H9 (cell line): ENCODE results near the gene CXCL9. TPM values are rescaled to one million over a fixed set of nuclear protein-coding genes. Genes with fewer than 3 reads are reported as not detected.

ENCODE experiments used
- DNase-seq: peaks from one replicate; pipeline ENCODE4 v3.0.0-alpha.2; 2017
- H2AFZ ChIP-seq: one replicate; pipeline ENCODE4 v1.6.1; 2013; ENCODE audit warnings: mild to moderate bottlenecking, low read length, control low read depth, moderate library complexity
- H2AK5ac ChIP-seq: 2 replicates; pipeline ENCODE4 v1.6.1; 2013; ENCODE audit warnings: low read length, control low read depth, mixed read lengths; ENCODE audit not compliant: insufficient read length
- H2BK120ac ChIP-seq: one replicate; pipeline ENCODE4 v1.6.1; 2013; ENCODE audit warnings: low read depth, mild to moderate bottlenecking, low read length, control low read depth, inconsistent platforms; ENCODE audit not compliant: poor library complexity, severe bottlenecking
- H2BK12ac ChIP-seq: 2 replicates; pipeline ENCODE4 v1.6.1; 2013; ENCODE audit warnings: low read length, control low read depth, mixed read lengths, low read depth; ENCODE audit not compliant: insufficient read length
- H2BK15ac ChIP-seq: 2 replicates; pipeline ENCODE4 v1.6.1; 2013; ENCODE audit warnings: low read depth, low read length, control low read depth
- H2BK20ac ChIP-seq: one replicate; pipeline ENCODE4 v1.6.1; 2013; ENCODE audit warnings: low read depth, mild to moderate bottlenecking, low read length, control low read depth, inconsistent platforms; ENCODE audit not compliant: poor library complexity, severe bottlenecking
- H2BK5ac ChIP-seq: 2 replicates; pipeline ENCODE4 v1.6.1; 2013; ENCODE audit warnings: low read length, control low read depth, mixed read lengths; ENCODE audit not compliant: insufficient read length
- H3K14ac ChIP-seq: 2 replicates; pipeline ENCODE4 v1.6.1; 2013; ENCODE audit warnings: low read length, control low read depth; ENCODE audit not compliant: insufficient read depth
- H3K18ac ChIP-seq: 2 replicates; pipeline ENCODE4 v1.6.1; 2013; ENCODE audit warnings: low read depth, mild to moderate bottlenecking, mixed read lengths, low read length, control low read depth; ENCODE audit not compliant: insufficient read length
- H3K23ac ChIP-seq: 2 replicates; pipeline ENCODE4 v1.6.1; 2013; ENCODE audit warnings: low read length, control low read depth, mixed read lengths, low read depth; ENCODE audit not compliant: insufficient read length
- H3K23me2 ChIP-seq: 2 replicates; pipeline ENCODE4 v1.6.1; 2013; ENCODE audit warnings: low read depth, mild to moderate bottlenecking, mixed read lengths, low read length, control low read depth; ENCODE audit not compliant: insufficient read length, poor library complexity, severe bottlenecking
- H3K27ac ChIP-seq: 2 replicates; pipeline ENCODE4 v1.5.1; 2013; ENCODE audit warnings: low read length, control low read depth, mixed read lengths, low read depth; ENCODE audit not compliant: insufficient read length
- H3K27me3 ChIP-seq: 2 replicates; pipeline ENCODE4 v1.6.1; 2013; ENCODE audit warnings: low read length, control low read depth, inconsistent platforms; ENCODE audit not compliant: insufficient read depth
- H3K4ac ChIP-seq: 2 replicates; pipeline ENCODE4 v1.6.1; 2013; ENCODE audit warnings: low read depth, mild to moderate bottlenecking, control low read depth, inconsistent platforms, low read length, moderate library complexity
- H3K4me1 ChIP-seq: 2 replicates; pipeline ENCODE4 v1.6.1; 2013; ENCODE audit warnings: low read length, control low read depth, inconsistent platforms; ENCODE audit not compliant: insufficient read depth
- H3K4me2 ChIP-seq: 2 replicates; pipeline ENCODE4 v1.6.1; 2013; ENCODE audit warnings: low read length, control low read depth, mixed read lengths; ENCODE audit not compliant: insufficient read length, insufficient read depth
- H3K56ac ChIP-seq: 2 replicates; pipeline ENCODE4 v1.6.1; 2013; ENCODE audit warnings: low read depth, mild to moderate bottlenecking, mixed read lengths, low read length, control low read depth; ENCODE audit not compliant: insufficient read length
- H3K79me1 ChIP-seq: 2 replicates; pipeline ENCODE4 v1.6.1; 2013; ENCODE audit warnings: low read depth, mild to moderate bottlenecking, moderate library complexity, low read length, control low read depth, inconsistent platforms; ENCODE audit not compliant: insufficient read depth, poor library complexity, severe bottlenecking
- H3K79me2 ChIP-seq: 2 replicates; pipeline ENCODE4 v1.6.1; 2013; ENCODE audit warnings: low read length, control low read depth, inconsistent platforms; ENCODE audit not compliant: insufficient read depth
- H3K9ac ChIP-seq: 2 replicates; pipeline ENCODE4 v1.6.1; 2013; ENCODE audit warnings: low read length, control low read depth, mixed read lengths; ENCODE audit not compliant: insufficient read length; ENCODE audit errors: extremely low read depth
- H3K9me3 ChIP-seq: one replicate; pipeline ENCODE4 v1.6.1; 2013; ENCODE audit warnings: low read depth, low read length, inconsistent platforms; ENCODE audit not compliant: control insufficient read depth
- H3T11ph ChIP-seq: one replicate; pipeline ENCODE4 v1.6.1; 2013; ENCODE audit warnings: mild to moderate bottlenecking, low read length, control low read depth, inconsistent platforms
- H4K20me1 ChIP-seq: one replicate; pipeline ENCODE4 v1.6.1; 2013; ENCODE audit not compliant: control insufficient read depth, insufficient read length, insufficient read depth
- H4K5ac ChIP-seq: 2 replicates; pipeline ENCODE4 v1.6.1; 2013; ENCODE audit warnings: low read depth, mild to moderate bottlenecking, mixed read lengths, low read length, control low read depth; ENCODE audit not compliant: insufficient read length
- H4K8ac ChIP-seq: replicated peaks from 2 replicates; pipeline ENCODE4 v1.6.1; 2013; ENCODE audit warnings: low read length, control low read depth, mixed read lengths, low read depth; ENCODE audit not compliant: insufficient read length
- H4K91ac ChIP-seq: 2 replicates; pipeline ENCODE4 v1.6.1; 2013; ENCODE audit warnings: low read depth, mild to moderate bottlenecking, moderate library complexity, mixed read lengths, low read length, control low read depth; ENCODE audit not compliant: insufficient read length
- H3K27ac Mint-ChIP-seq, 3 experiments: 2 replicates in 2 of 3; 3 replicates in 1 of 3; pipeline ENCODE4 v1.8.0; 2020 to 2021; ENCODE audit warnings: mixed read lengths in 3 of 3, mild to moderate bottlenecking in 1 of 3, moderate library complexity in 1 of 3
- H3K27me3 Mint-ChIP-seq: 2 replicates; pipeline ENCODE4 v1.8.0; 2021; ENCODE audit warnings: low read depth, mild to moderate bottlenecking, moderate library complexity, mixed read lengths
- H3K36me3 Mint-ChIP-seq, 3 experiments: 2 replicates in 2 of 3; 3 replicates in 1 of 3; pipeline ENCODE4 v1.8.0; 2020 to 2021; ENCODE audit warnings: low read depth in 3 of 3, mixed read lengths in 3 of 3; ENCODE audit not compliant: insufficient read depth in 1 of 3
- H3K4me1 Mint-ChIP-seq, 2 experiments: 2 replicates each; pipeline ENCODE4 v1.8.0; 2020; ENCODE audit warnings: mixed read lengths in 2 of 2
- H3K4me3 Mint-ChIP-seq, 2 experiments: 2 replicates in 1 of 2; 3 replicates in 1 of 2; pipeline ENCODE4 v1.8.0; 2020 to 2021; ENCODE audit warnings: mild to moderate bottlenecking in 2 of 2, mixed read lengths in 2 of 2, moderate library complexity in 1 of 2
- H3K9me3 Mint-ChIP-seq, 2 experiments: 2 replicates in 1 of 2; 3 replicates in 1 of 2; pipeline ENCODE4 v1.8.0; 2020; ENCODE audit warnings: mild to moderate bottlenecking in 2 of 2, mixed read lengths in 2 of 2, moderate library complexity in 1 of 2
- CTCF ChIP-seq: fragments of 200-600 bp; sonication (generic); conservative IDR thresholded peaks from 3 replicates; pipeline ENCODE4 v1.8.0; 2021; ENCODE audit warnings: antibody characterized with exemption, mild to moderate bottlenecking
- WGBS: extraction: QIAGEN DNeasy Blood & Tissue Kit; methylation state at CpG from one replicate; pipeline ENCODE4 v1.1.7; 2013; ENCODE audit warnings: missing lambda C conversion rate, low lambda C conversion rate, mixed read lengths; ENCODE audit not compliant: insufficient read length; ENCODE audit errors: extremely low coverage; 5-methylcytosine and 5-hydroxymethylcytosine counted together
- total RNA-seq: library from RNA; stranded (reverse); gene quantifications from 2 replicates; pipeline ENCODE4 v1.2.1, GENCODE V29; 2021

Gene CXCL9
- total RNA-seq, 1 experiment from 2014 or later = not detected

GRCh38 chr4:76035799-76036380 is 28.6 kb upstream of the CXCL9 start, which contains the start of gene CXCL11:
CXCL11 (minus strand) TSS chr4:76036070; CDS start chr4:76035987, 83 bp downstream.
- H2AFZ ChIP-seq = no peak within 1 kb of the TSS
- no peak within 1 kb of the TSS for H3K14ac ChIP-seq
- H3K18ac ChIP-seq = peak within 1 kb of the TSS; percentile 64
- no peak for TF ChIP-seq CTCF
- H3K27ac Mint-ChIP-seq = no peak within 1 kb of the TSS
- H3K79me1 ChIP-seq = no peaks in the 10 kb centered on the region
- H3K4me2 ChIP-seq = no peak within 1 kb of the TSS
- H3K27me3 Mint-ChIP-seq = no peaks in the 10 kb centered on the region
- no peak for DNase-seq
- no peak within 1 kb of the TSS for H2AK5ac ChIP-seq
- H3K9me3 ChIP-seq = no peaks in the 10 kb centered on the region
- no peak within 1 kb of the TSS for H3K4ac ChIP-seq
- H3K27me3 ChIP-seq = no peaks in the 10 kb centered on the region
- H3K9me3 Mint-ChIP-seq = no peaks in the 10 kb centered on the region
- no peak within 1 kb of the TSS for H2BK20ac ChIP-seq
- no peaks in the 10 kb centered on the region for H3K23me2 ChIP-seq
- no peak within 1 kb of the TSS for H4K91ac ChIP-seq
- no peak within 1 kb of the TSS for H4K5ac ChIP-seq
- no peak within 1 kb of the TSS for H3K9ac ChIP-seq
- no peaks in the 10 kb centered on the region for H3K4me1 Mint-ChIP-seq
- no peak within 1 kb of the TSS for H3K27ac ChIP-seq
- H2BK5ac ChIP-seq = no peak within 1 kb of the TSS
- H2BK120ac ChIP-seq = no peak within 1 kb of the TSS
- H4K20me1 ChIP-seq = no peaks in the 10 kb centered on the region
- no peak within 1 kb of the TSS for H3T11ph ChIP-seq
- no peak within 1 kb of the TSS for H3K23ac ChIP-seq
- H3K4me3 Mint-ChIP-seq = no peak within 1 kb of the TSS
- no peak within 1 kb of the TSS for H2BK12ac ChIP-seq
- no CpG with 5 or more reads among the region's 2 CpGs for WGBS
- no peak within 1 kb of the TSS for H3K56ac ChIP-seq
- no peak within 1 kb of the TSS for H4K8ac ChIP-seq
- no peaks in the 10 kb centered on the region for H3K79me2 ChIP-seq
- H2BK15ac ChIP-seq = no peak within 1 kb of the TSS
- no peaks in the 10 kb centered on the region for H3K4me1 ChIP-seq
- H3K36me3 Mint-ChIP-seq = no peaks in the 10 kb centered on the region
